IMR-90 (cell line): ENCODE measurements around the gene USP28. TPM values are rescaled to one million over a fixed set of nuclear protein-coding genes. Genes with fewer than 3 reads are reported as not detected.

Experiments
- ATAC-seq: fragments of 200-7000 bp; cut with Tn5 transposase; 2 replicates; pipeline ENCODE4 v1.9.1; 2020; ENCODE audit warnings: low read depth, mild to moderate bottlenecking, moderate library complexity
- BruUV-seq: library from RNA; stranded (reverse); fragments of 400-500 nt; replicated peaks from 2 replicates; lab custom pipeline; 2021; lab: Mats Ljungman, UMichigan
- CTCF ChIA-PET: fragments of 300-600 bp; formaldehyde crosslinking; extraction: SDS; loops from one replicate; lab custom pipeline; 2021; ENCODE audit warnings: antibody characterized with exemption; lab: Yijun Ruan, JAX
- POLR2A ChIA-PET: fragments of 300-600 bp; sonication (Branson Sonifier 250); formaldehyde crosslinking; loops from one replicate; lab custom pipeline; 2022; ENCODE audit warnings: antibody characterized with exemption; ENCODE audit not compliant: unreplicated experiment; lab: Charles Lee
- DNase-seq: peaks from one replicate; pipeline ENCODE4 v3.0.0; 2013
- H2AFZ ChIP-seq: replicated peaks from 2 replicates; pipeline ENCODE3; 2013; ENCODE audit warnings: low read length, mild to moderate bottlenecking; ENCODE audit not compliant: poor library complexity
- H2AK5ac ChIP-seq: 2 replicates; pipeline ENCODE4 v1.6.1; 2013; ENCODE audit warnings: low read depth, low read length, inconsistent platforms
- H2AK9ac ChIP-seq: replicated peaks from 2 replicates; pipeline ENCODE3; 2013; ENCODE audit warnings: mild to moderate bottlenecking, low read depth, low read length, moderate library complexity; ENCODE audit not compliant: poor library complexity
- H2BK120ac ChIP-seq: 2 replicates; pipeline ENCODE4 v1.6.1; 2013; ENCODE audit warnings: low read depth, low read length, inconsistent platforms
- H2BK15ac ChIP-seq: 3 replicates; pipeline ENCODE4 v1.6.1; 2013; ENCODE audit warnings: low read depth, low read length, inconsistent platforms
- H2BK20ac ChIP-seq: 2 replicates; pipeline ENCODE4 v1.6.1; 2013; ENCODE audit warnings: low read depth, mild to moderate bottlenecking, inconsistent platforms, low read length, moderate library complexity
- H2BK5ac ChIP-seq: 2 replicates; pipeline ENCODE4 v1.6.1; 2013; ENCODE audit warnings: mild to moderate bottlenecking, low read depth, low read length, inconsistent platforms; ENCODE audit not compliant: poor library complexity, severe bottlenecking
- H3K14ac ChIP-seq: replicated peaks from 2 replicates; pipeline ENCODE4 v1.6.1; 2013; ENCODE audit warnings: low read depth, low read length, inconsistent platforms
- H3K18ac ChIP-seq: 2 replicates; pipeline ENCODE4 v1.6.1; 2013; ENCODE audit warnings: low read depth, low read length, control low read depth
- H3K23ac ChIP-seq: 2 replicates; pipeline ENCODE4 v1.6.1; 2013; ENCODE audit warnings: low read depth, low read length, inconsistent platforms
- H3K27ac ChIP-seq: 2 replicates; pipeline ENCODE4 v1.5.1; 2013; ENCODE audit warnings: mild to moderate bottlenecking, control low read depth, low read length; ENCODE audit not compliant: insufficient read depth
- H3K27me3 ChIP-seq: 2 replicates; pipeline ENCODE4 v1.6.1; 2013; ENCODE audit warnings: low read length; ENCODE audit not compliant: control insufficient read depth, insufficient read depth
- H3K36me3 ChIP-seq: 2 replicates; pipeline ENCODE4 v1.6.1; 2013; ENCODE audit warnings: low read length, mixed read lengths; ENCODE audit not compliant: control insufficient read depth, insufficient read depth
- H3K4ac ChIP-seq: 2 replicates; pipeline ENCODE4 v1.6.1; 2013; ENCODE audit warnings: low read depth, low read length, inconsistent platforms
- H3K4me1 ChIP-seq: 2 replicates; pipeline ENCODE4 v1.6.1; 2013; ENCODE audit warnings: low read length, mixed read lengths; ENCODE audit not compliant: control insufficient read depth, insufficient read depth
- H3K4me2 ChIP-seq: 2 replicates; pipeline ENCODE4 v1.6.1; 2013; ENCODE audit warnings: low read depth, mild to moderate bottlenecking, control low read depth, low read length, moderate library complexity
- H3K4me3 ChIP-seq: 2 replicates; pipeline ENCODE4 v1.5.1; 2013; ENCODE audit warnings: low read depth, mild to moderate bottlenecking, control low read depth, low read length, moderate library complexity; ENCODE audit not compliant: insufficient read depth
- H3K56ac ChIP-seq: 2 replicates; pipeline ENCODE4 v1.6.1; 2013; ENCODE audit warnings: low read length, inconsistent platforms; ENCODE audit not compliant: insufficient read depth; ENCODE audit errors: extremely low read depth
- H3K79me1 ChIP-seq, 2 experiments: 2 replicates each; pipeline ENCODE4 v1.6.1; 2013; ENCODE audit warnings: low read length in 2 of 2, inconsistent platforms in 1 of 2, low read depth in 1 of 2
- H3K9ac ChIP-seq: 2 replicates; pipeline ENCODE4 v1.6.1; 2013; ENCODE audit warnings: low read depth, low read length, control low read depth
- H3K9me1 ChIP-seq: 2 replicates; pipeline ENCODE4 v1.6.1; 2013; ENCODE audit warnings: low read length, inconsistent platforms; ENCODE audit not compliant: insufficient read depth
- H3K9me3 ChIP-seq: 2 replicates; pipeline ENCODE4 v1.6.1; 2013; ENCODE audit warnings: low read length; ENCODE audit not compliant: control insufficient read depth, insufficient read depth
- H4K20me1 ChIP-seq: 2 replicates; pipeline ENCODE4 v1.6.1; 2013; ENCODE audit warnings: low read length, inconsistent platforms; ENCODE audit not compliant: insufficient read depth
- H4K5ac ChIP-seq: 2 replicates; pipeline ENCODE4 v1.6.1; 2013; ENCODE audit warnings: mild to moderate bottlenecking, low read depth, low read length, control low read depth
- H4K8ac ChIP-seq, 2 experiments: 2 replicates each; pipeline ENCODE4 v1.6.1; 2013; ENCODE audit warnings: low read depth in 2 of 2, low read length in 2 of 2, control low read depth in 1 of 2, inconsistent platforms in 1 of 2
- H4K91ac ChIP-seq: 2 replicates; pipeline ENCODE4 v1.6.1; 2013; ENCODE audit warnings: low read depth, low read length, inconsistent platforms; ENCODE audit not compliant: insufficient read depth
- BHLHE40 ChIP-seq: fragments of 150-350 bp; IDR thresholded peaks from 2 replicates; pipeline ENCODE4 v1.6.1; 2016; ENCODE audit warnings: mild to moderate bottlenecking, low read depth, low read length
- MAZ ChIP-seq: IDR thresholded peaks from 2 replicates; pipeline ENCODE4 v1.6.1; 2012; ENCODE audit warnings: low read depth, mild to moderate bottlenecking, low read length, improper control_type of control experiment, moderate library complexity, borderline replicate concordance
- MXI1 ChIP-seq: IDR thresholded peaks from 2 replicates; pipeline ENCODE4 v1.6.1; 2012; ENCODE audit warnings: low read depth, mild to moderate bottlenecking, low read length, moderate library complexity, borderline replicate concordance
- SMC3 ChIP-seq: fragments of 150-350 bp; IDR thresholded peaks from 2 replicates; pipeline ENCODE4 v1.6.1; 2016; ENCODE audit warnings: low read depth, mild to moderate bottlenecking, antibody characterized with exemption, low read length, moderate library complexity
- USF2 ChIP-seq: fragments of 150-350 bp; IDR thresholded peaks from 2 replicates; pipeline ENCODE4 v1.6.1; 2017; ENCODE audit warnings: mild to moderate bottlenecking, antibody characterized with exemption, low read length, low read depth
- WGBS, 2 experiments: methylation state at CpG; one replicate each; pipeline versions ENCODE4 v1.1.5 to v1.1.7; 2013; ENCODE audit warnings: missing lambda C conversion rate in 2 of 2; ENCODE audit not compliant: insufficient read length in 1 of 2; ENCODE audit errors: extremely low coverage in 2 of 2; 5-methylcytosine and 5-hydroxymethylcytosine counted together
- dilution Hi-C: fragments of 300-500 bp; cut with HindIII; formaldehyde crosslinking; loops from one replicate; pipeline ENCODE4 v1.14.3; 2018; ENCODE audit warnings: low sequenced_read_pairs; ENCODE audit not compliant: unreplicated experiment
- in situ Hi-C: fragments of 300-500 bp; cut with MboI; formaldehyde crosslinking; loops from 3 replicates; pipeline ENCODE4 v1.14.3; 2019; ENCODE audit warnings: low sequenced_read_pairs, inconsistent platforms, mixed read lengths
- intact Hi-C: fragments of 100-400 bp; cut with micrococcal nuclease; formaldehyde crosslinking; loops from 2 replicates; pipeline ENCODE4 v1.10.0; 2022
- polyA plus RNA-seq, 3 experiments: library from polyadenylated mRNA; depleted of rRNA; stranded (reverse); fragments of >200 nt; gene quantifications; 2 replicates each; pipeline ENCODE4 v1.2.3, GENCODE V29; 2012; ENCODE audit warnings: low replicate concordance in 1 of 3
- total RNA-seq: library from RNA; depleted of rRNA; stranded (reverse); fragments of >200 nt; gene quantifications from 2 replicates; pipeline ENCODE4 v1.2.3, GENCODE V29; 2012

Gene USP28
- total and polyA plus RNA-seq, 2 of the 4 experiments (the other 2 are of a cell fraction), result 17.0 to 36.0 TPM

- no peak for TF ChIP-seq SMC3
- no peak for TF ChIP-seq MAZ
- TF ChIP-seq BHLHE40, result no peak
- no peak for TF ChIP-seq MXI1
- TF ChIP-seq USF2, result no peak
- H3K9ac ChIP-seq, result no peak within 1 kb of the TSS
- H3K4ac ChIP-seq, result no peak within 1 kb of the TSS
- no peak within 1 kb of the TSS for H2BK5ac ChIP-seq
- H4K20me1 ChIP-seq, result no peaks in the 10 kb centered on the region
- DNase-seq (no peak), ATAC-seq (no peak)
- H3K14ac ChIP-seq, result no peak within 1 kb of the TSS
- H3K4me1 ChIP-seq, result no peaks in the 10 kb centered on the region; the same call in 1 of the 2 replicates
- no peaks in the 10 kb centered on the region for H3K79me1 ChIP-seq
- H3K9me1 ChIP-seq, result no peaks in the 10 kb centered on the region
- no peak within 1 kb of the TSS for H3K4me3 ChIP-seq
- POLR2A ChIA-PET, result no interaction called here
- H3K4me2 ChIP-seq, result no peak within 1 kb of the TSS
- no peak within 1 kb of the TSS for H4K91ac ChIP-seq
- no peak within 1 kb of the TSS for H2BK20ac ChIP-seq
- no peak within 1 kb of the TSS for H4K5ac ChIP-seq
- H2AK5ac ChIP-seq, result no peak within 1 kb of the TSS
- intact Hi-C loops (no loop called here), dilution Hi-C loops (no loop called here), in situ Hi-C loops (no loop called here)
- no peak within 1 kb of the TSS for H2AFZ ChIP-seq
- no peak within 1 kb of the TSS for H4K8ac ChIP-seq
- H3K36me3 ChIP-seq, result no peaks in the 10 kb centered on the region
- no peak within 1 kb of the TSS for H2BK15ac ChIP-seq
- H3K27me3 ChIP-seq, result peaks cover 8% of the 10 kb centered on the region
- WGBS, 2 experiments, result no CpG with 5 or more reads among the region's 4 CpGs
- no peak within 1 kb of the TSS for H2AK9ac ChIP-seq
- no peak within 1 kb of the TSS for H3K56ac ChIP-seq
- no peak within 1 kb of the TSS for H3K27ac ChIP-seq
- H2BK120ac ChIP-seq, result no peak within 1 kb of the TSS
- H3K9me3 ChIP-seq, result no peaks in the 10 kb centered on the region
- CTCF ChIA-PET, result interaction anchor here (0.6 kb wide), 1 partner anchor 455 kb away, joined by 3 read pairs; no protein-coding TSS in a partner anchor
- no peak within 1 kb of the TSS for H3K23ac ChIP-seq
- BruUV-seq, result no TSS peak
- no peak within 1 kb of the TSS for H3K18ac ChIP-seq
Observed at GRCh38 chr11:113779496-113779895, 95.9 kb downstream of the USP28 start, which contains the start of gene CLDN25. CLDN25 (plus strand) TSS chr11:113779796; CDS start chr11:113779796, 0 bp downstream.
